GM12878 (cell line): ENCODE data around the gene CARD11. TPM values are rescaled to one million over a fixed set of nuclear protein-coding genes. Genes with fewer than 3 reads are reported as not detected.

Source experiments
- ATAC-seq: fragments of 200-7000 bp; cut with Tn5 transposase; 3 replicates; pipeline ENCODE4 v1.9.1; 2020; ENCODE audit warnings: mild to moderate bottlenecking, moderate library complexity
- BruUV-seq: library from RNA; stranded (reverse); fragments of 400-500 nt; replicated peaks from 2 replicates; lab custom pipeline; 2021; lab: Mats Ljungman, UMichigan
- CTCF ChIA-PET: fragments of 300-600 bp; sonication (Branson Sonifier 250); formaldehyde crosslinking; extraction: SDS; loops from one replicate; lab custom pipeline; 2021; ENCODE audit warnings: inconsistent platforms; lab: Yijun Ruan, JAX
- POLR2A ChIA-PET: fragments of 350-600 bp; formaldehyde crosslinking; extraction: SDS; loops from one replicate; lab custom pipeline; 2021; ENCODE audit warnings: inconsistent platforms; lab: Charles Lee
- RAD21 ChIA-PET: fragments of 300-600 bp; sonication (Branson Sonifier 250); formaldehyde crosslinking; loops from one replicate; lab custom pipeline; 2023; ENCODE audit warnings: antibody characterized with exemption; ENCODE audit not compliant: unreplicated experiment; lab: Charles Lee
- SMC1A ChIA-PET: fragments of 300-600 bp; sonication (Branson Sonifier 250); formaldehyde crosslinking; loops from one replicate; lab custom pipeline; 2023; ENCODE audit not compliant: unreplicated experiment, uncharacterized antibody; lab: Charles Lee
- DNase-seq: peaks from one replicate; pipeline ENCODE4 v3.0.0-alpha.2; 2011; ENCODE audit warnings: low read depth, low spot score
- FAIRE-seq: peaks from 3 replicates; lab custom pipeline; 2011; peaks lifted over from hg19 to GRCh38; lab: Jason Lieb, UNC
- H2AFZ ChIP-seq: 2 replicates; pipeline ENCODE4 v1.6.0; 2011; ENCODE audit warnings: low read depth, low read length, control low read depth; ENCODE audit not compliant: control insufficient read depth
- H3K27ac ChIP-seq: 2 replicates; pipeline ENCODE4 v1.5.1; 2011; ENCODE audit warnings: control low read depth; ENCODE audit not compliant: control insufficient read depth, insufficient read depth
- H3K27me3 ChIP-seq, 2 experiments: replicated peaks in 1 of 2; 2 replicates each; pipeline versions ENCODE4 v1.6.0 to v1.6.1; 2011; ENCODE audit warnings: low read length in 1 of 2; ENCODE audit not compliant: control insufficient read depth in 2 of 2, insufficient read depth in 2 of 2
- H3K36me3 ChIP-seq, 2 experiments: 2 replicates each; pipeline ENCODE4 v1.5.1; 2011; ENCODE audit warnings: low read length in 1 of 2; ENCODE audit not compliant: control insufficient read depth in 2 of 2, insufficient read depth in 2 of 2
- H3K4me1 ChIP-seq: 2 replicates; pipeline ENCODE4 v1.6.1; 2011; ENCODE audit warnings: mild to moderate bottlenecking, low read length, moderate library complexity, mixed read lengths; ENCODE audit not compliant: control insufficient read depth, insufficient read depth
- H3K4me2 ChIP-seq: 2 replicates; pipeline ENCODE4 v1.6.0; 2011; ENCODE audit warnings: control low read depth; ENCODE audit not compliant: control insufficient read depth, insufficient read depth
- H3K4me3 ChIP-seq: fragments of 200-600 bp; sonication (generic); 2 replicates; pipeline ENCODE4 v1.5.1; 2016
- H3K79me2 ChIP-seq: 2 replicates; pipeline ENCODE4 v1.6.0; 2011; ENCODE audit warnings: low read length; ENCODE audit not compliant: control insufficient read depth, insufficient read depth
- H3K9ac ChIP-seq: 2 replicates; pipeline ENCODE4 v1.8.0; 2011; ENCODE audit warnings: low read length, control low read depth, mixed read lengths; ENCODE audit not compliant: control insufficient read depth, insufficient read depth
- H3K9me3 ChIP-seq: replicated peaks from 3 replicates; pipeline ENCODE4 v1.5.1; 2011; ENCODE audit warnings: mild to moderate bottlenecking, low read length; ENCODE audit not compliant: control insufficient read depth, insufficient read depth
- H4K20me1 ChIP-seq: 2 replicates; pipeline ENCODE4 v1.6.0; 2011; ENCODE audit not compliant: control insufficient read depth, insufficient read depth
- ASH2L ChIP-seq: fragments of 300-600, 200-600 bp; sonication (generic); IDR thresholded peaks from 2 replicates; pipeline ENCODE4 v1.6.1; 2017; ENCODE audit warnings: low read depth, mild to moderate bottlenecking, borderline replicate concordance
- BHLHE40 ChIP-seq, 2 experiments: fragments of 450-650 bp in 1 of 2; IDR thresholded peaks; 2 replicates each; pipeline ENCODE4 v1.6.1; 2011 to 2017; ENCODE audit warnings: low read depth in 2 of 2, borderline replicate concordance in 1 of 2, improper control_type of control experiment in 1 of 2, low read length in 1 of 2, mild to moderate bottlenecking in 1 of 2
- NFYA ChIP-seq: IDR thresholded peaks from 2 replicates; pipeline ENCODE4 v1.6.1; 2011; ENCODE audit warnings: low read depth, mild to moderate bottlenecking, low read length, improper control_type of control experiment, borderline replicate concordance
- RFX5 ChIP-seq: IDR thresholded peaks from 2 replicates; pipeline ENCODE4 v1.6.1; 2011; ENCODE audit warnings: low read depth, low read length, improper control_type of control experiment
- SMAD5 ChIP-seq: IDR thresholded peaks from 2 replicates; pipeline ENCODE4 v1.6.1; 2016; ENCODE audit warnings: antibody characterized with exemption, low read depth
- SUZ12 ChIP-seq: fragments of 200-600 bp; sonication (generic); IDR thresholded peaks from one replicate; pipeline ENCODE4 v1.6.1; 2018; ENCODE audit warnings: antibody characterized with exemption, mild to moderate bottlenecking; ENCODE audit not compliant: unreplicated experiment
- WGBS: methylation state at CpG from one replicate; pipeline ENCODE4 v1.1.6; 2016; ENCODE audit warnings: low lambda C conversion rate; ENCODE audit not compliant: insufficient replicate concordance, insufficient coverage; ENCODE audit errors: missing lambda C conversion rate; 5-methylcytosine and 5-hydroxymethylcytosine counted together
- in situ Hi-C: fragments of 300-500 bp; cut with MboI; formaldehyde crosslinking; loops from 9 replicates; pipeline ENCODE4 v1.14.3; 2018; ENCODE audit warnings: mixed read lengths
- intact Hi-C: fragments of 100-400 bp; cut with micrococcal nuclease; formaldehyde crosslinking; loops from one replicate; pipeline ENCODE4 v1.14.2; 2022; ENCODE audit not compliant: unreplicated experiment
- polyA plus RNA-seq, 11 experiments: library from polyadenylated mRNA; depleted of rRNA in 4 of 11; unstranded in 6 of 11; stranded (reverse) in 5 of 11; fragments of >200 nt; fragmentation: Nextera tagmentation in 4 of 11; fragmentation: Illumina TruSeq in 1 of 11; extraction: Ambion mirVana in 4 of 11; extraction: Trizol in 1 of 11; gene quantifications; 1 replicate in 1 of 11; 2 replicates in 10 of 11; pipeline versions ENCODE4 v1.2.1 to v1.2.3, GENCODE V29; 2011 to 2016; ENCODE audit warnings: inconsistent platforms in 2 of 11, missing spikeins in 2 of 11, low read depth in 1 of 11
- total RNA-seq, 4 experiments: library from RNA; depleted of rRNA in 3 of 4; stranded (reverse); fragments of >200 nt in 3 of 4; fragmentation: Illumina TruSeq in 1 of 4; extraction: Trizol in 1 of 4; gene quantifications; 2 replicates each; pipeline versions ENCODE4 v1.2.1 to v1.2.3, GENCODE V29; 2013 to 2021

CARD11 gene
- total and polyA plus RNA-seq, 10 of the 15 experiments (the other 5 are each of a cell fraction or from before 2014, with no cell fraction given): 0.27 to 72.0 (median 28.4) TPM

DNA sequence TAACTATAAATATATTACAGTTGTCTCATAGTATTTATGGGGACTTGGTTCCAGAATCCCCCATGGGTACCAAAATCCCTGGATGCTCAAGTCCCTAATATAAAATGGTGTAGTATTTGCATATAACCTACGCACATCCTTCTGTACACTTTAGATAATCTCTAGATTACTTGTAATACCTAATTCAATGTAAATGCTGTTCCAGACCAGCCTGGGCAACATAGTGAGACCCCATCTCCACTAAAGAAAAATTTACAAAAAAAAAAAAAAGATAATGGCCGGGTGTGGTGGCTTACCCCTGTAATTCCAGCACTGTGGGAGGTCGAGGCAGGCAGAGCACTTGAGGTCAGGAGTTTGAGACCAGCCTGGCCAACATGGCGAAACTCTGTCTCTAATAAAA, 182.2 kb downstream of the CARD11 start:
- ATAC-seq (no peak), DNase-seq (no peak), FAIRE-seq (no peak)
- ChIA-PET POLR2A (interaction anchor here (0.7 kb wide), 1 partner anchor 187 kb away, joined by 3 read pairs; no protein-coding TSS in a partner anchor), CTCF (interaction anchor here (0.8 kb wide), 1 partner anchor 26 kb away, joined by 3 read pairs; no protein-coding TSS in a partner anchor), SMC1A (interaction anchor here (1.0 to 1.7 kb wide), 3 partner anchors 10 to 37 kb away, joined by 4 to 5 read pairs (median 5); no protein-coding TSS in a partner anchor), RAD21 (no interaction called here)
- TF ChIP-seq SUZ12 (no peak), RFX5 (no peak)
- H3K4me3 ChIP-seq: no peak overlapping the region
- no TSS peak for BruUV-seq
- H3K79me2 ChIP-seq: no peaks in the 10 kb centered on the region
- in situ Hi-C loops (loop anchor here (10.0 kb wide), 1 partner anchor 1033 kb away; no protein-coding TSS in a partner anchor), intact Hi-C loops (no loop called here)
- no peak overlapping the region for H3K9ac ChIP-seq
- H3K27me3 ChIP-seq: no peaks in the 10 kb centered on the region
- no peak overlapping the region for H2AFZ ChIP-seq
- no peaks in the 10 kb centered on the region for H3K9me3 ChIP-seq
- peaks cover 24% of the 10 kb centered on the region for H3K4me1 ChIP-seq
- no peak overlapping the region for H3K27ac ChIP-seq
- WGBS: 58% methylated on average over 4 of the region's 4 CpGs
- H3K4me2 ChIP-seq: no peak overlapping the region
- no peaks in the 10 kb centered on the region for H3K36me3 ChIP-seq
- no peaks in the 10 kb centered on the region for H4K20me1 ChIP-seq

DNA sequence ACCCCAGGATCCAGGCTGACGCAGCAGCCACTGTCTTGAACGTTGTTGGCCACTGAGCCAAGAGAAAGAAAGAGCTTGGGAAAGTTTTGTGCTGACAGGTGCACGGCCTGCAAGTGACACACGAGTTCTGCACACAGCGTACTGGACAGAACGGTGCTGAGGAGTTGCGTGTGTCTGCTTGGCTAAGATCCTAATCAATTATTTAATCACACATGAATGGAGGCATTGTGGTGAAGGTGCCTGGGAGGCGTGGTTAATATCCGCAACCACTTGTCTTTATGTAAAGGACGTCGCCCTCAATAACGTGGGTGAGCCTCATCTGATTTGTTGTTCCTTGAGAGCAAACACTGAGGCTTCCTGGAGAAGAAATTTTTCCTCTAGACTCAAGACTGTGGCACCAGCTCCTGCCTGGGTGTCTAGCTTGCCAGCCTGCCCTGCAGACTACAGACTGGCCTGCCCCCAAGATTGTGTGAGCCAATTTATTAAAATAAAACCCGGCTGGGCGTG, 183.0 kb downstream of the CARD11 start:
- ChIA-PET CTCF (no interaction called here), SMC1A (no interaction called here), RAD21 (no interaction called here)
- ATAC-seq (no peak), FAIRE-seq (no peak)
- H3K4me1 ChIP-seq: peaks cover 24% of the 10 kb centered on the region
- no peak overlapping the region for H2AFZ ChIP-seq
- H4K20me1 ChIP-seq: no peaks in the 10 kb centered on the region
- intact Hi-C loops: no loop called here
- no peak overlapping the region for H3K4me2 ChIP-seq
- H3K9me3 ChIP-seq: no peaks in the 10 kb centered on the region
- TF ChIP-seq ASH2L: no peak
- TF ChIP-seq NFYA: no peak
- no peak for TF ChIP-seq SMAD5
- no peak for TF ChIP-seq BHLHE40 (IDR thresholded peaks at IDR 0.05; ENCODE audit: borderline replicate concordance in 1 of 2, low read depth in 2 of 2, low read length in 1 of 2)
- TF ChIP-seq, all 136 proteins: peak for 0
- no peak overlapping the region for H3K9ac ChIP-seq
- no peak for DNase-seq
- no peaks in the 10 kb centered on the region for H3K36me3 ChIP-seq
- in situ Hi-C loops: loop anchor here (10.0 kb wide), 1 partner anchor 1034 kb away; no protein-coding TSS in a partner anchor
- no peaks in the 10 kb centered on the region for H3K27me3 ChIP-seq
- no peaks in the 10 kb centered on the region for H3K79me2 ChIP-seq
- POLR2A ChIA-PET: no interaction called here
- no peak overlapping the region for H3K27ac ChIP-seq
- 91% methylated on average over 14 of the region's 14 CpGs for WGBS
- no peak overlapping the region for H3K4me3 ChIP-seq
- no TSS peak for BruUV-seq
